Osteocyte (in vitro differentiated cells): ENCODE measurements around the gene PIN4. TPM values are rescaled to one million over a fixed set of nuclear protein-coding genes. Genes with fewer than 3 reads are reported as not detected.
"Not testable (repeated sequence)": the region's sequence is repeated elsewhere in the genome, so short reads cannot be mapped to it uniquely, and the experiment has no call there.

ENCODE experiments used
- DNase-seq: peaks from one replicate; pipeline ENCODE4 v3.0.0; 2021; ENCODE audit warnings: mixed read lengths; ENCODE audit not compliant: unreplicated experiment; ENCODE audit errors: extremely low spot score
- H3K27ac Mint-ChIP-seq: one replicate; pipeline ENCODE4 v1.8.0; 2021; ENCODE audit warnings: mild to moderate bottlenecking, mixed read lengths; ENCODE audit not compliant: unreplicated experiment
- H3K27me3 Mint-ChIP-seq: one replicate; pipeline ENCODE4 v1.8.0; 2021; ENCODE audit warnings: mixed read lengths; ENCODE audit not compliant: unreplicated experiment
- H3K36me3 Mint-ChIP-seq: one replicate; pipeline ENCODE4 v1.8.0; 2021; ENCODE audit warnings: mixed read lengths; ENCODE audit not compliant: unreplicated experiment
- H3K4me1 Mint-ChIP-seq: one replicate; pipeline ENCODE4 v1.8.0; 2021; ENCODE audit warnings: mixed read lengths; ENCODE audit not compliant: unreplicated experiment
- H3K4me3 Mint-ChIP-seq: one replicate; pipeline ENCODE4 v1.8.0; 2021; ENCODE audit warnings: mild to moderate bottlenecking, moderate library complexity, mixed read lengths; ENCODE audit not compliant: unreplicated experiment
- H3K9me3 Mint-ChIP-seq: one replicate; pipeline ENCODE4 v1.8.0; 2021; ENCODE audit warnings: mixed read lengths; ENCODE audit not compliant: unreplicated experiment
- CTCF ChIP-seq: fragments of 200-600 bp; sonication (generic); IDR thresholded peaks from 2 replicates; pipeline ENCODE4 v1.5.0; 2021; ENCODE audit warnings: antibody characterized with exemption, mild to moderate bottlenecking, moderate library complexity
- total RNA-seq: library from RNA; stranded (reverse); gene quantifications from 2 replicates; pipeline ENCODE4 v1.2.1, GENCODE V29; 2021

Gene PIN4
- total RNA-seq, 1 donor from 2014 or later = 12.1 TPM

- no peak for TF ChIP-seq CTCF
- Mint-ChIP-seq H3K4me1 (no peaks in the 10 kb centered on the region), H3K27me3 (peaks cover 4% of the 10 kb centered on the region), H3K9me3 (no peaks in the 10 kb centered on the region), H3K36me3 (no peaks in the 10 kb centered on the region), H3K27ac (no peak overlapping the region), H3K4me3 (no peak overlapping the region)
- DNase-seq = no peak
These were observed 12.4 kb upstream of the PIN4 start for GRCh38 chrX:72169008-72169728.

- not testable (repeated sequence) for H3K4me1 Mint-ChIP-seq, H3K36me3 Mint-ChIP-seq, H3K27ac Mint-ChIP-seq, H3K27me3 Mint-ChIP-seq, H3K4me3 Mint-ChIP-seq, H3K9me3 Mint-ChIP-seq, DNase-seq
These were observed 5.3 kb upstream of the PIN4 start for GRCh38 chrX:72176289-72176688.

- no peaks in the 10 kb centered on the region for H3K27me3 Mint-ChIP-seq
- no peak for TF ChIP-seq CTCF
- H3K27ac Mint-ChIP-seq = no peak overlapping the region
- no peaks in the 10 kb centered on the region for H3K36me3 Mint-ChIP-seq
- H3K9me3 Mint-ChIP-seq = no peaks in the 10 kb centered on the region
- no peaks in the 10 kb centered on the region for H3K4me1 Mint-ChIP-seq
- no peak overlapping the region for H3K4me3 Mint-ChIP-seq
- no peak for DNase-seq
These were observed 4.6 kb upstream of the PIN4 start for GRCh38 chrX:72176981-72177380.

GRCh38 chrX:72180539-72180938, 1.0 kb upstream of the PIN4 start:
- Mint-ChIP-seq H3K4me3 (no peak overlapping the region), H3K4me1 (peaks cover 3% of the 10 kb centered on the region), H3K9me3 (no peaks in the 10 kb centered on the region), H3K27ac (no peak overlapping the region), H3K27me3 (no peaks in the 10 kb centered on the region), H3K36me3 (no peaks in the 10 kb centered on the region)
- no peak for TF ChIP-seq CTCF
- DNase-seq = no peak

- DNase-seq = no peak
- Mint-ChIP-seq H3K4me3 (no peak overlapping the region), H3K27me3 (no peaks in the 10 kb centered on the region), H3K4me1 (peaks cover 3% of the 10 kb centered on the region), H3K9me3 (no peaks in the 10 kb centered on the region), H3K36me3 (peaks cover 3% of the 10 kb centered on the region), H3K27ac (no peak overlapping the region)
- TF ChIP-seq CTCF = no peak
These were observed 1.4 kb downstream of the PIN4 start for GRCh38 chrX:72182924-72183323.
